ENCODE data around the gene GBGT1. TPM values are rescaled to one million over a fixed set of nuclear protein-coding genes. Genes with fewer than 3 reads are reported as not detected.

The GBGT1 gene
- total and polyA plus RNA-seq, 9 of the 15 experiments (the other 6 are each of a cell fraction or from before 2014, with no cell fraction given): 0.55 to 25.8 (median 13.7) TPM

DNA sequence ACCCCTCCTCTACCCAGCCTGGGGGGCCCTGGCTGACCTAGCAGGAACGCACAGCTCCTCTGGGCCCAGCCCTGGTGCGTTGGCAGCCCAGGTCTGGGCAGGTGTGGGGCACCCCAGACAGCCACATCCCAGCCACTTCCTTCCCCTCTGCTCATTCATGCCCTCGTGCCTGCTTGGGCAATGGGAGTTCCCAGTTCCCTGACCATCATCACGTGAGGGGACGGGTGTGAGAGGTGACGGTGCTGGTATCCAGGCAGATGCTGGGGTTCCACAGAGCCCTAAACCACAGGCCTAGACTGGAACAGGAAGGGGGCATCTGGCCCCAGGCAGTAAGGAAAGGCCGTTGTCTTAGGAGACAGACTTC is 51.1 kb downstream of the GBGT1 start:
- in situ Hi-C loops (cut with MboI): no loop called here
- intact Hi-C loops (cut with micrococcal nuclease): no loop called here
- H3K79me2 ChIP-seq (ENCODE audit: control insufficient read depth, insufficient read depth, low read length): peaks cover 57% of the 10 kb centered on the region
- H2AFZ ChIP-seq (ENCODE audit: low read depth, low read length): no peak overlapping the region
- peak overlapping the region in 1 of 2 experiments; percentile 85; a peak in 2 of 4 replicates for H3K9ac ChIP-seq (ENCODE audit: insufficient read depth in 1 of 2, low read depth in 2 of 2, low read length in 2 of 2)
- peaks cover 15 to 58% of the 10 kb centered on the region in 2 experiments; a peak in 4 of 5 replicates for H3K4me1 ChIP-seq (replicated peaks in 1 of 2; ENCODE audit: control insufficient read depth in 2 of 2, insufficient read depth in 2 of 2, low read length in 2 of 2)
- no peak for FAIRE-seq
- no TSS peak for BruUV-seq (replicated peaks)
- no peaks in the 10 kb centered on the region for H3K27me3 ChIP-seq (ENCODE audit: control insufficient read depth in 2 of 2, insufficient read depth in 2 of 2, low read length in 2 of 2)
- no peak for ATAC-seq
- H3K36me3 ChIP-seq (ENCODE audit: control insufficient read depth, insufficient read depth, low read length): peaks cover 69% of the 10 kb centered on the region; the same call in 2 of the 3 replicates
- no peaks in the 10 kb centered on the region for H3K9me3 ChIP-seq (replicated peaks; ENCODE audit: control insufficient read depth, insufficient read depth, low read depth, low read length)
- no peak for DNase-seq (ENCODE audit: extremely low read depth in 1 of 4, low spot score in 3 of 4)
- ChIA-PET POLR2A (no interaction called here), CTCF (ENCODE audit: low intra/inter-chr PET ratio) (no interaction called here)
- no peak for TF ChIP-seq ZNF347 (CRISPR knock-in tag; IDR thresholded peaks at IDR 0.05; ENCODE audit: low read depth)
- TF ChIP-seq ZFP1 (CRISPR knock-in tag; IDR thresholded peaks at IDR 0.05): no peak
- TF ChIP-seq HDAC6 (IDR thresholded peaks at IDR 0.05; ENCODE audit: low read depth, low read length): no peak
- TF ChIP-seq ZC3H11A (IDR thresholded peaks at IDR 0.05; ENCODE audit: low read depth, low read length): no peak
- TF ChIP-seq NR3C1 (CRISPR knock-in tag; IDR thresholded peaks at IDR 0.05): no peak
- TF ChIP-seq ZNF197 (CRISPR knock-in tag; IDR thresholded peaks at IDR 0.05; ENCODE audit: low read depth): no peak
- TF ChIP-seq ZNF507 (tag; conservative IDR thresholded peaks at IDR 0.05): no peak
- TF ChIP-seq ZEB2 (IDR thresholded peaks at IDR 0.05): no peak
- TF ChIP-seq ELF4 (CRISPR knock-in tag; IDR thresholded peaks at IDR 0.05): no peak
- TF ChIP-seq GTF2F1 (IDR thresholded peaks at IDR 0.05; ENCODE audit: low read depth, low read length): no peak
- TF ChIP-seq ASH1L (IDR thresholded peaks at IDR 0.05; ENCODE audit: borderline replicate concordance, low read depth, partially characterized antibody): no peak
- no peak for TF ChIP-seq HDAC1 (IDR thresholded peaks at IDR 0.05)
- no peak overlapping the region for H3K4me3 ChIP-seq
- 98% methylated on average over 6 of the region's 7 CpGs for WGBS (ENCODE audit: insufficient coverage, low coverage, missing lambda C conversion rate)
- H3K4me2 ChIP-seq (ENCODE audit: insufficient read depth, low read length): no peak overlapping the region
- H3K27ac ChIP-seq (ENCODE audit: extremely low read depth, low read depth, low read length): no peak overlapping the region
- H3K9me1 ChIP-seq (ENCODE audit: control insufficient read depth, insufficient read depth, low read length): no peaks in the 10 kb centered on the region
- H4K20me1 ChIP-seq (replicated peaks; ENCODE audit: control insufficient read depth, insufficient read depth, low read length): peaks cover 5% of the 10 kb centered on the region; the same call in 1 of the 2 replicates

All from K562 (cell line).